Ectodermal cell (in vitro differentiated cells): ENCODE data around the gene TMEM43.

ENCODE experiments used
- H3K27ac ChIP-seq: 2 replicates; pipeline ENCODE4 v1.7.0; 2013; ENCODE audit warnings: mild to moderate bottlenecking, low read depth, low read length; ENCODE audit not compliant: insufficient read depth, poor library complexity, severe bottlenecking
- H3K27me3 ChIP-seq: 2 replicates; pipeline ENCODE4 v1.7.0; 2013; ENCODE audit warnings: mild to moderate bottlenecking, low read length; ENCODE audit not compliant: insufficient read depth, control insufficient read depth, poor library complexity, severe bottlenecking
- H3K36me3 ChIP-seq: one replicate; pipeline ENCODE4 v1.7.0; 2013; ENCODE audit warnings: low read length; ENCODE audit not compliant: control insufficient read depth, insufficient read depth
- H3K4me1 ChIP-seq: one replicate; pipeline ENCODE4 v1.7.0; 2013; ENCODE audit warnings: low read length; ENCODE audit not compliant: control insufficient read depth, insufficient read depth
- H3K4me3 ChIP-seq: 2 replicates; pipeline ENCODE4 v1.7.0; 2013; ENCODE audit warnings: low read depth, low read length, control low read depth; ENCODE audit not compliant: insufficient read depth
- H3K9me3 ChIP-seq: 2 replicates; pipeline ENCODE4 v1.7.0; 2013; ENCODE audit warnings: mild to moderate bottlenecking, low read length, moderate library complexity; ENCODE audit not compliant: control insufficient read depth
- WGBS, 2 experiments: methylation state at CpG; one replicate each; pipeline ENCODE4 v1.1.7; 2013; ENCODE audit warnings: missing lambda C conversion rate in 2 of 2; 5-methylcytosine and 5-hydroxymethylcytosine counted together

The TMEM43 gene

GRCh38 chr3:14129296-14129695 is 4.4 kb downstream of the TMEM43 start:
- no peak overlapping the region for H3K4me3 ChIP-seq
- H3K36me3 ChIP-seq: peaks cover 16% of the 10 kb centered on the region
- no peaks in the 10 kb centered on the region for H3K27me3 ChIP-seq
- 95 to 96% methylated on average over 6 of the region's 6 CpGs for WGBS, 2 experiments
- H3K27ac ChIP-seq: no peak overlapping the region
- H3K4me1 ChIP-seq: no peaks in the 10 kb centered on the region
- H3K9me3 ChIP-seq: no peaks in the 10 kb centered on the region

DNA sequence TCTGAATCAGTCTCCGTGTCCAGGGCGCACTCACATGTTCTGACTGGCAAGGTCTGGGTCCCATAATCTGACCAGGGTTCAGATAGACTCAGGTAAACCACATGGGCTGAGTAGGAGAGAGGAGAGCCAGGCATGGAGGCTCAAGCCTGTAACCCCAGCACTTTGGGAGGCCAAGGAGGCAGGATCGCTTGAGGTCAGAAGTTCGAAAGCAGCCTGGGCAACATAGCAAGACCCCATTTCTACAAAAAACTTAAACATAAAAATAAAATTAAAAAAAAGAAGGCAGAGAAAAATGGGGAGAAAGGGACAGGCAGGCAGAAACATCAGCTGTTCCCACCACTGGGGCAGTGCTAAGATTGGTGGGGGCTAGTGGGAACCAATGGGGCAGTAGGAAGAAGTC is 5.4 kb downstream of the TMEM43 start:
- Histone ChIP-seq H3K9me3 (no peaks in the 10 kb centered on the region), H3K4me1 (no peaks in the 10 kb centered on the region), H3K4me3 (no peak overlapping the region), H3K36me3 (peaks cover 16% of the 10 kb centered on the region), H3K27me3 (no peaks in the 10 kb centered on the region), H3K27ac (no peak overlapping the region)
- whole genome bisulfite sequencing, 2 experiments: 97 to 100% methylated on average over 2 to 4 of the region's 4 CpGs

DNA sequence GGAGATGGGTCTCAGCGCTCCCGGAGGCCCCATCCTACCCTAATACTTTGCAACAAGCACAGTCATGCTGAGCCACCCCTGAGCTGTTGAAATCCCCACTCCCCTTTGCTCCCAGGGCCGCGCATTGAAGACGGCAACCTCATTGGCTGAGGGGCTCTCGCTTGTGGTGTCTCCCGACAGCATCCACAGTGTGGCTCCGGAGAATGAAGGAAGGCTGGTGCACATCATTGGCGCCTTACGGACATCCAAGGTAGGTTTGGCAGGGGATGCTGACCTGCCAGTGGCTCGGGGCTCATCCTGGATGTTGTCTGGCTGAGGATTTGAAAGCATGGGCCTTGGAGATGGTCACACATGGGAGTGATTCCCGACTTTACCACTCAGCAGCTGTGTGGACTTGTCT is 5.9 kb downstream of the TMEM43 start:
- H3K4me3 ChIP-seq: no peak overlapping the region
- no peaks in the 10 kb centered on the region for H3K27me3 ChIP-seq
- 95 to 97% methylated on average over 12 of the region's 12 CpGs for WGBS, 2 experiments
- no peak overlapping the region for H3K27ac ChIP-seq
- no peaks in the 10 kb centered on the region for H3K4me1 ChIP-seq
- no peaks in the 10 kb centered on the region for H3K9me3 ChIP-seq
- H3K36me3 ChIP-seq: peaks cover 16% of the 10 kb centered on the region

DNA sequence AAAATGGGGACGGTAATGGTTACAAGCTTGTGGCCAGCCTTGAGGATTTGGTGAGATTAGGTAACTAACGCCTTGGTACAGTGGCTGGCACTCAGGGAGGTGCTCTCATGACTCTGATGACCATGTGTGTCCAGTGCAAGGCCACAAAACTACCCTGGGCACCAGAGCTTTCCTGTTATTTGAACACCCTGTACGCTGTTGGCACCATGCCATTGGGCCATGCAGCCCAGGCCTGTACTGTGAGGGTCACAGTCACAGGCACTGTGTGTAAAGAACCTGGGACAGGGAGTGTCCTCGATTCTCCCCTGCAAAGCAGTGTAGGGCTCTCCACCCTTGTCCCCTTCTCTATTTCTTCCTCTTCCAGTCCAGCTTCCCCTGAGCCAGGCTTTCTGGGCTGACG is 6.3 kb downstream of the TMEM43 start:
- Histone ChIP-seq H3K27me3 (no peaks in the 10 kb centered on the region), H3K9me3 (no peaks in the 10 kb centered on the region), H3K4me1 (no peaks in the 10 kb centered on the region), H3K4me3 (no peak overlapping the region), H3K27ac (no peak overlapping the region), H3K36me3 (peaks cover 16% of the 10 kb centered on the region)
- WGBS, 2 experiments: 94 to 95% methylated on average over 5 of the region's 5 CpGs

DNA sequence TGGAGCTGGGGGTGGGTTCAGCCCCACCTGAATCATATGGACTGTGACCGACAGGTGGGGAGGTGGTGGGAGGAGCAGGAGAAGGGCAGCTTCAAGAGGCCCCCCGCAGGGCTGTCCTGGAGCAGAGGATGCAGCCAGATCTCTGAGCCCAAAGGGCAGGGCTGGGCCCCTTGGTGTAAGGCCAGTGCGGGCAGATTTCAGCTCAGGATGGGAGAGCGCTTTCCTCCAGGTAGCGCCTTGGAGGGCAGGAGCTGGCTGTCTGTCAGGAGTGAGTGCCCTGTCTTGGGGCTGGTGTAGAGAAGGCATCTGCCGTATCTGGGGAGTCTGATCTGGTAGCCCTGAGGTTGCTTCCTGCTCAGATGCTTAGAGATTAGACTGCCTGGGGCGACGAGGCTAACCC is 7.3 kb downstream of the TMEM43 start:
- 92 to 93% methylated on average over 8 of the region's 8 CpGs for WGBS, 2 experiments
- Histone ChIP-seq H3K27ac (no peak overlapping the region), H3K36me3 (peaks cover 16% of the 10 kb centered on the region), H3K4me1 (no peaks in the 10 kb centered on the region), H3K27me3 (no peaks in the 10 kb centered on the region), H3K4me3 (no peak overlapping the region), H3K9me3 (no peaks in the 10 kb centered on the region)

DNA sequence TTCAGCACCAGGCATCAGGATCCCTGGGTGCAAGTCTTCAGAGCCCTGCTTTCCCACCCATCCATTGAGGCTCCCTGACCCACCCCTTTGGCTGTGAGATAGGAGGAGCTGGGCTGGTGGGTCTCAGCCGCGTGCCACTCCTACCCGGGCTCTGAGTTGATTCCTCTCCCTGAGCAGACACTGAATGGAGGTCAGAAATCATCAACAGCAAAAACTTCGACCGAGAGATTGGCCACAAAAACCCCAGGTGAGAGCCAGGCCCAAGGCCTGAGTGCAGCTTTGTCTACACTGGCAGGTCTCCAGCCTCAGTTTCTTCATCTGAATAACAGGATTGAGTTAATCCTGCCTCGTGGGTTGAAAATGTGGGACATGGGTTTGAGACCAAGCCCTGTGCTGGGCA is 7.8 kb downstream of the TMEM43 start:
- H3K27me3 ChIP-seq: no peaks in the 10 kb centered on the region
- H3K4me3 ChIP-seq: no peak overlapping the region
- H3K27ac ChIP-seq: no peak overlapping the region
- no peaks in the 10 kb centered on the region for H3K9me3 ChIP-seq
- no peaks in the 10 kb centered on the region for H3K4me1 ChIP-seq
- 86 to 87% methylated on average over 6 of the region's 6 CpGs for WGBS, 2 experiments
- peaks cover 16% of the 10 kb centered on the region for H3K36me3 ChIP-seq

GRCh38 chr3:14133188-14133800 is 8.4 kb downstream of the TMEM43 start:
- no peaks in the 10 kb centered on the region for H3K4me1 ChIP-seq
- WGBS, 2 experiments: 95 to 97% methylated on average over 10 of the region's 10 CpGs
- peaks cover 16% of the 10 kb centered on the region for H3K36me3 ChIP-seq
- H3K27me3 ChIP-seq: no peaks in the 10 kb centered on the region
- H3K27ac ChIP-seq: no peak overlapping the region
- no peak overlapping the region for H3K4me3 ChIP-seq
- H3K9me3 ChIP-seq: no peaks in the 10 kb centered on the region

DNA sequence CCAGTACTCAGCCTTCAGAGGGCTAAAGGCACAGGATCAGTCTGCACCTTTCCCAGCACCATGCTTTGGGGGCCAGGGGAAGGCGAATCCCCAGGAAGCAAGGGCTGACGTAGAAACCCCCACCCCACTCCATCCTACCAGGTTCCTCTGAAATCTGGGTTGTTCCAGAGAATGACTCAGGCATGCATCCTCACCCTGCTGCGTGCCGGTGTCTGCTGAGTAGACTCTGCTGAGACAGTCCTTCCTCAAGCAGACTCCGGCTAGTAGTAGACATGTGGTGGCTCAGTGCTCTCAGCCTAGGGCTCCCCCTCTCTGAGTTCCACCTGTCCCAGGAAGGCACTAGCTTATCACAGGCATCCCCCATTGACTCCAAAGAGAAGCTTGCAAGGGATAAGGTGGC is 9.0 kb downstream of the TMEM43 start:
- H3K4me1 ChIP-seq: no peaks in the 10 kb centered on the region
- 95 to 96% methylated on average over 5 of the region's 5 CpGs for WGBS, 2 experiments
- no peaks in the 10 kb centered on the region for H3K27me3 ChIP-seq
- H3K4me3 ChIP-seq: no peak overlapping the region
- no peak overlapping the region for H3K27ac ChIP-seq
- H3K36me3 ChIP-seq: peaks cover 16% of the 10 kb centered on the region
- no peaks in the 10 kb centered on the region for H3K9me3 ChIP-seq

- WGBS, 2 experiments: 91 to 94% methylated on average over 6 of the region's 6 CpGs
- H3K36me3 ChIP-seq: peaks cover 16% of the 10 kb centered on the region
These were observed 9.4 kb downstream of the TMEM43 start for GRCh38 chr3:14134291-14134690.

GRCh38 chr3:14135581-14135980 is 10.7 kb downstream of the TMEM43 start:
- WGBS, 2 experiments: 93 to 96% methylated on average over 11 of the region's 11 CpGs

More at GRCh38 chr3:14134291-14134690, 9.4 kb downstream of the TMEM43 start:
- Histone ChIP-seq H3K27ac (no peak overlapping the region), H3K4me3 (no peak overlapping the region), H3K27me3 (no peaks in the 10 kb centered on the region), H3K9me3 (no peaks in the 10 kb centered on the region), H3K4me1 (no peaks in the 10 kb centered on the region)

DNA sequence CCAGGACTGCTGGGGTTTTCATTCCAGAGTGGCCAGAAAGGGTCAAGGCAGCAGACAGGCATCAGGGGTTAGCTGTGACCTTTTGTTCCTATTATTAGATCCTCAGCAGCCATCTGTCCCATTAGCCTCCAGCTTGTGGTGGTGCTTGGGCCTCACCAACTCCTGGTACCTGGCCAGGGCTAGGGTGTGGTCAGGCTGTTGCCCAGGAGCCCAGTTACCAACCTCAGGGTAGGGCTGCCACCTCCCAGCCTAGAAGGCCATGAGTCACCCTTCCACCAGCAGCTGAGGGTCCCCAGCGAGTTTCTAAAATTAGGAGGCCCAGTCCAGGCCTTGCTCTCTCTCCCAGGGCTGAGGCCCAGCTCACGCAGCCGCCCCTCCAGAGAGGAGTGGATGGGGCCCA is 12.2 kb downstream of the TMEM43 start:
- Histone ChIP-seq H3K9me3 (no peaks in the 10 kb centered on the region), H3K36me3 (peaks cover 2% of the 10 kb centered on the region), H3K4me1 (no peaks in the 10 kb centered on the region), H3K27ac (no peak overlapping the region), H3K4me3 (no peak overlapping the region), H3K27me3 (no peaks in the 10 kb centered on the region)
- WGBS, 2 experiments: 91 to 93% methylated on average over 3 of the region's 3 CpGs

More at GRCh38 chr3:14135581-14135980, 10.7 kb downstream of the TMEM43 start:
- Histone ChIP-seq H3K4me1 (no peaks in the 10 kb centered on the region), H3K9me3 (no peaks in the 10 kb centered on the region), H3K36me3 (peaks cover 12% of the 10 kb centered on the region), H3K27me3 (no peaks in the 10 kb centered on the region), H3K27ac (no peak overlapping the region), H3K4me3 (no peak overlapping the region)
